ENCODE data around the gene SMIM38. TPM values are rescaled to one million over a fixed set of nuclear protein-coding genes. Genes with fewer than 3 reads are reported as not detected.
A peak's percentile ranks its signal among the peaks of the same experiment; 100 is the strongest.

Gene SMIM38
- polyA plus RNA-seq, 4 donors: 0.37 to 2.3 (median 0.50) TPM

DNA sequence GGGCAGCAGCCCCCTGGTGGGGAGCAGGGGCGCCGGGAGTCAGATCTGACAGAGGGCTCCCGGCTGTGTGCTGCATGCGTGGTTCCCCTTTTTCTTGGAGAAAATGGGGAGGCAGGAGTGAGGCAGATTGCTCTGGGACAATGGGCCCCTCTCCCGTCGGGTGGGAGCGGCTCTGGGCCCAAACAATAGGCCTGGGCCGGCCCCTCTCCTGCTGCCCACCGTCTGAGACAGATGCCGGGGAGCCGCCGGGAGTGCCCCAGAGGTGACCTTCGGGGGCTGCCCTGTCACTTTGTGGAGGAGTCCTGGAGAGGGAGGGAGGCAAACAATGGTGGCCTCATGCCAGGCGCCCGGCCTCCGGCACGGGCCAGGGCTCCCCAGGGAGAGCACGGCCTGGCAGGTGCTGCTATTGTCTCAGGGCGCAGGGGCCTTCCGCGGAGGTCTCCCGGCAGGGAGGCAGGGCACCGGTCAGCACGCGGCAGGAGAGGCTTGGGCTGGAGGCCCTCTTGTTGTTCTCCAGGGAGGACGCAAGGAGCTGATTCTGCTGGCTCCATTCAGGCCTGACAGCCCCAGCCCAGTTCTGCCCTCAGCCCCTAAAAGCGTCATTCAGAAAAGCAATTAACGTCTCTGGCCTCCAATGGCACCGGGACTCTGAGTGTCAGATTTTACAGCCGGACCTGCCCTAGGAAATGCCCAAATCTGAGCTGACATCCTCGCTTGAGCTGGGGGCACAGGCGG is 44.8 kb downstream of the SMIM38 start:
- DNase-seq (ENCODE audit: low read depth in 4 of 4, low spot score in 2 of 4): peak in 1 of 4 donors; percentile 54

GRCh38 chr11:69201066-69201365 is 45.3 kb downstream of the SMIM38 start:
- no peak for DNase-seq (ENCODE audit: low read depth in 4 of 4, low spot score in 2 of 4)

GRCh38 chr11:69201764-69202370 is 46.1 kb downstream of the SMIM38 start:
- DNase-seq (ENCODE audit: low read depth in 4 of 4, low spot score in 2 of 4): no peak

- DNase-seq (ENCODE audit: low read depth in 4 of 4, low spot score in 2 of 4): no peak
Measured at GRCh38 chr11:69202511-69203221, 46.9 kb downstream of the SMIM38 start.

GRCh38 chr11:69203381-69203780 is 47.6 kb downstream of the SMIM38 start:
- no peak for DNase-seq (ENCODE audit: low read depth in 4 of 4, low spot score in 2 of 4)

DNA sequence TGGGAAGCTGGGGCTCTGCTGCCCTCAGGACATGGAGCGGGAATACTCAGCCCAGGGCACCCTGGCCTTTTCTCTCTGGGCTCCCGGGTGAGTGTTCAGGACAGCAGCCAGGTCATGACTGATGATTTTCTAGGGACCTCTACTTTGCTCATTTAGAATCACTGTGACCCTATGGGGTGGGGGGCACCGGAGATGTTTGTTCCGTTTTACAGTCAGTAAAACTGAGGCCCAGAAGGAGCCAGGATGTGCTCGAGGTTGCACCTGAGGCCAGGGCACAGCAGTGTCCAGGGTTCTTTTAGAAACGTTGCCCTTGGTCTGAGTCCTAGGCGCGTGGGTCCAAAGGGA is 48.1 kb downstream of the SMIM38 start:
- no peak for DNase-seq (ENCODE audit: low read depth in 4 of 4, low spot score in 2 of 4)

GRCh38 chr11:69204246-69204940 is 48.7 kb downstream of the SMIM38 start:
- no peak for DNase-seq (ENCODE audit: low read depth in 4 of 4, low spot score in 2 of 4)

DNA sequence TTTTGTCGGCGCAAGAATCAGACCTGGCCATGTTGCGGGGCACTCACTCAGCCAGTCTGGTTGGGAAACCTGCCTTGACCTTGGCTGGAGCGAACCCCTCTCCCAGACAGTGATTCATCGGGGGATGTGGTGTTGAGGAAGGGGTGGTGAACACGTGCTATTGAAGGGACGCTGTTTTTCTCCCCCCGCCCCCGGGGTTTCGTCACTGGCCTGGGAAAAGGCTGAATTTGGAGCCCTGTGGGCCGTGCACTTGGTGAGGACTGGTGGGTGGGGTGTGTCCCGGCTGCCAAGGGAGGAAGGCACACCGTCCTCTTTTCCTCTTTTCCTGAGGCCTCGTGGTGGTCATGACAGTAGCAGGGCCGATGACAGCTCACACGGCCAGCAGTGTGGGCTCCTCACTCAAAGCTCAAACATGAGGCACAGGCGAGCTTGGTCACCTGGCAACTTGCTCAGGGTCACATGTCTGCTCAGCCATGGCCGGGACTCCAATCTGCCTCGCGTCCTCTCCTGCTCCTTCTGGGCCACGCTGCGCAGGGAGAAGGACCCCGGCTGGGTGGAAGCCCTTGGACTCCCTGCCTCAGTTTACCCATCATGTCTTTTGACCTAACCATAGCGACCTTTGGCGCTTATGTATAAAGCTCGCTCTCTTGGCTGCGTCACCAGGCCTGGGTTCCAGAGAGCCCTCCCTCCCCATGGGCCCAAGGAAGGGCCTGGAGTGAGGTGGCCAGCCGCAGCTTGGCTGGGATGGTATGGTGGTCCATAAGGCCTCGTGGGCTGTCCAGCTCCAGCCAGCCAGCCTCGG is 49.4 kb downstream of the SMIM38 start:
- no peak for DNase-seq (ENCODE audit: low read depth in 4 of 4, low spot score in 2 of 4)

Other genes with a start within 250 kb of the SMIM38 start
- gene MRGPRD, start 174.9 kb upstream of the SMIM38 start, polyA plus RNA-seq (ENCODE audit: insufficient read length in 4 of 4): under 1 TPM in 1 of 4 donors, not detected in 3; 0.11 TPM
- 10 to 100 TPM; 23.2 to 35.3 (median 26.0) TPM for gene MRGPRF, start 142.7 kb upstream of the SMIM38 start, polyA plus RNA-seq (ENCODE audit: insufficient read length in 4 of 4)
- gene TPCN2, start 107.0 kb upstream of the SMIM38 start, polyA plus RNA-seq (ENCODE audit: insufficient read length in 4 of 4): 10 to 100 TPM; 12.9 to 20.8 (median 17.1) TPM
- 1 to 10 TPM; 3.5 to 7.0 (median 5.4) TPM for gene MYEOV, start 138.2 kb downstream of the SMIM38 start, polyA plus RNA-seq (ENCODE audit: insufficient read length in 4 of 4)